Cardiac muscle cell (in vitro differentiated cells and primary cell): Measurements from ENCODE around the gene PCSK4. TPM values are rescaled to one million over a fixed set of nuclear protein-coding genes. Genes with fewer than 3 reads are reported as not detected.
"Not testable (repeated sequence)": the region's sequence is repeated elsewhere in the genome, so short reads cannot be mapped to it uniquely, and the experiment has no call there.

Experiments
- DNase-seq, 2 donors: peaks; one replicate each; pipeline versions ENCODE4 v3.0.0 to v3.0.0-alpha.2; 2010 to 2017; ENCODE audit warnings: low read depth in 1 of 2, low spot score in 1 of 2
- H3K27ac ChIP-seq: fragments of 200-600 bp; sonication (generic); 2 replicates; pipeline ENCODE4 v1.5.1; 2016
- H3K27me3 ChIP-seq: fragments of 200-600 bp; sonication (generic); 2 replicates; pipeline ENCODE4 v1.6.0; 2016; ENCODE audit warnings: control low read depth
- H3K36me3 ChIP-seq: fragments of 200-600 bp; sonication (generic); 2 replicates; pipeline ENCODE4 v1.5.1; 2016; ENCODE audit warnings: control low read depth
- H3K4me1 ChIP-seq: fragments of 200-600 bp; sonication (generic); 2 replicates; pipeline ENCODE4 v1.8.1; 2017; ENCODE audit warnings: low read depth, mild to moderate bottlenecking, mixed run types
- H3K4me3 ChIP-seq: fragments of 200-600 bp; sonication (generic); 2 replicates; pipeline ENCODE4 v1.5.1; 2016; ENCODE audit warnings: mild to moderate bottlenecking
- H3K9me3 ChIP-seq: fragments of 200-600 bp; sonication (generic); 2 replicates; pipeline ENCODE4 v1.5.1; 2017; ENCODE audit warnings: low read depth, mild to moderate bottlenecking, control low read depth
- polyA plus RNA-seq: library from polyadenylated mRNA; unstranded; fragments of >200 nt; fragmentation: Nextera tagmentation; extraction: Ambion mirVana; gene quantifications from 2 replicates; pipeline ENCODE4 v1.2.1, GENCODE V29; 2016
- total RNA-seq: library from RNA; depleted of rRNA; stranded (reverse); fragments of >200 nt; gene quantifications from 2 replicates; pipeline ENCODE4 v1.2.3, GENCODE V29; 2016
- TF ChIP-seq, protein P1 (sequence below): IDR thresholded peaks from 2 replicates; pipeline ENCODE4 v1.5.1; 2012; ENCODE audit warnings: low read depth, mild to moderate bottlenecking, low read length

PCSK4 gene
- total and polyA plus RNA-seq, 2 experiments from 2014 or later: 9.6 to 28.6 TPM

DNA sequence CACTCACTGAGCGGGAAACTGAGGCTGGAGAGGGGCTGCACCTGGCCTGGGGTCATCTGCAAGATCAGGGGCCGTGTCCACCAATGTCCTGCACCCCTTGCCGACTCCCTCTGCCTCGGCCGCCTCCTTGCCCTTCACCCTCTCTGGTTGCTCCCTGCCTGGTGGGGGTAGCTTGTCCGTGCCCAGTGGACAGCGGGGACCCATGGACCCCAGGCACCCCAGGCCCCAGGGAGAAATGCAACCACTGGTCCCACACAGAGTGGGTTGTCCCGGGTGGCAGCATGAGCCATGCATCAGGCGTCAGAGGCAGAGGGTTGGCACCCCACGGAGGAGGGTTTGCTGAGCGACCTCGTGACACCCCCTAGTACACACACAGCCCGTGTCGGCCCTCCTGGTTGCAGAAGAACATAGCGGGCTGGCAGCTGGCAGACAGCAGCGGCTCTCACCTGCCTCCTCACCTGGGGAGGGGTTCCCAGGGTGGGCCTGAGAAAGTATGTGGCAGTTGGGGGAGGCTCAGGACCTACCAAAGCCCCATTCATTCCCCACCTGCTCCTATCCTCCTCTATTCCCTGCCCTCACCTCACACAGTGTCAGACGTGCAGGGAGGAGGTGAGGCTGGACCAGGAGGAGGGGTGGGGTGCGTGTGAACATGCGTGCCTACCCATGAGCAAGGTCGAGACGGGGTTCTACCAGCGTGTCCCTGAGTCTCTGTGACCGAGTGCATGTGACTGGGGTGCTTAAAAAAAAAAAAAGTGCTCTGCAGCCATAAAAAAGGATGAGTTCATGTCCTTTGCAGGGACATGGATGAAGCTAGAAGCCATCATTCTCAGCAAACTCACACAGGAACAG is 14.0 kb upstream of the PCSK4 start:
- H3K4me3 ChIP-seq: no peak overlapping the region
- TF ChIP-seq, protein P1, sequence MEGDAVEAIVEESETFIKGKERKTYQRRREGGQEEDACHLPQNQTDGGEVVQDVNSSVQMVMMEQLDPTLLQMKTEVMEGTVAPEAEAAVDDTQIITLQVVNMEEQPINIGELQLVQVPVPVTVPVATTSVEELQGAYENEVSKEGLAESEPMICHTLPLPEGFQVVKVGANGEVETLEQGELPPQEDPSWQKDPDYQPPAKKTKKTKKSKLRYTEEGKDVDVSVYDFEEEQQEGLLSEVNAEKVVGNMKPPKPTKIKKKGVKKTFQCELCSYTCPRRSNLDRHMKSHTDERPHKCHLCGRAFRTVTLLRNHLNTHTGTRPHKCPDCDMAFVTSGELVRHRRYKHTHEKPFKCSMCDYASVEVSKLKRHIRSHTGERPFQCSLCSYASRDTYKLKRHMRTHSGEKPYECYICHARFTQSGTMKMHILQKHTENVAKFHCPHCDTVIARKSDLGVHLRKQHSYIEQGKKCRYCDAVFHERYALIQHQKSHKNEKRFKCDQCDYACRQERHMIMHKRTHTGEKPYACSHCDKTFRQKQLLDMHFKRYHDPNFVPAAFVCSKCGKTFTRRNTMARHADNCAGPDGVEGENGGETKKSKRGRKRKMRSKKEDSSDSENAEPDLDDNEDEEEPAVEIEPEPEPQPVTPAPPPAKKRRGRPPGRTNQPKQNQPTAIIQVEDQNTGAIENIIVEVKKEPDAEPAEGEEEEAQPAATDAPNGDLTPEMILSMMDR: no peak
- H3K27ac ChIP-seq: no peak overlapping the region
- no peak for DNase-seq
- peaks cover 18% of the 10 kb centered on the region for H3K27me3 ChIP-seq
- no peaks in the 10 kb centered on the region for H3K9me3 ChIP-seq
- no peaks in the 10 kb centered on the region for H3K4me1 ChIP-seq
- H3K36me3 ChIP-seq: no peaks in the 10 kb centered on the region

DNA sequence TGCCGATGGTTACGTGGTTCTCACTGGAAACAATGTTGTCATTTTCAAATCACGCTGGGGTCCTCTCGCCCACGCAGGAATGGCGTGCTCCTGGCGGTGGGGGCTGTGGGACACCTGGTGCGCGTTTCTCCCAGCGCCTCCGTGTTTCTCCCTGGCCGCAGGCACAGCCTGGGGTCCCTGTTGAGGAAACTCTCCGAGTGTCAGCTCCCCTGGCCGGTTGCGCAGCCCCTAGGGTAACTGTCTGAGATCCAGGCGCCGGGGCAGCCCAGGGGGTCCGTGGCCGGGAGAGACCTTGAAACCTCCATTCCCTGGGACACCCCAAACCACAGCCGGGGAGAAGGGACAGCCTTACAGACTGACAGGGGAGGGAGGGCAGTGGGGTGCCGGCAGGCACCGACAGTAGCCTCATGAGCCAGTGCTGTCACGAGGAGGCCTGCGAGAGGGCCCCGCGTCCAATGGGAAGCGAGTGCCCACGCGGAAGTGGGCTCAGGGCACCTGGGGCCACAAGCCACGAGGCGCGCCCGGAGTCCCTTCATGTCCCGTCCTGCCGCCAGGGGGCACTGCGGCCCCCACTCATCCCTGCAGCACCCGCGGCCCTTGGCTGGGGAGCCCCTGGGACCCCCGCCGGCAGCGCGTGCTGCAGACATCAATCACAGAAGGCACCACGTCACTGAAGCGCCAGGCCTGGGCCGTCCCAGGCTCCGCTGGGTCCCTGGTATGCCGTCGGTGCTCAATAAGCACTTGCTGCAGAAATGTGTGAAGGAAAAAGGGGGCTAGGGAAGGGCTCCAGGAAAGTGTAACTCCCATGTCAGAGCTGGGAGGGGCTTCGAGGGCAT is 13.2 kb upstream of the PCSK4 start:
- H3K36me3 ChIP-seq: no peaks in the 10 kb centered on the region
- no peaks in the 10 kb centered on the region for H3K4me1 ChIP-seq
- peaks cover 18% of the 10 kb centered on the region for H3K27me3 ChIP-seq
- H3K4me3 ChIP-seq: no peak overlapping the region
- TF ChIP-seq, protein P1: peak; percentile 73
- no peaks in the 10 kb centered on the region for H3K9me3 ChIP-seq
- H3K27ac ChIP-seq: no peak overlapping the region
- DNase-seq: peak; percentile 43 to 64

DNA sequence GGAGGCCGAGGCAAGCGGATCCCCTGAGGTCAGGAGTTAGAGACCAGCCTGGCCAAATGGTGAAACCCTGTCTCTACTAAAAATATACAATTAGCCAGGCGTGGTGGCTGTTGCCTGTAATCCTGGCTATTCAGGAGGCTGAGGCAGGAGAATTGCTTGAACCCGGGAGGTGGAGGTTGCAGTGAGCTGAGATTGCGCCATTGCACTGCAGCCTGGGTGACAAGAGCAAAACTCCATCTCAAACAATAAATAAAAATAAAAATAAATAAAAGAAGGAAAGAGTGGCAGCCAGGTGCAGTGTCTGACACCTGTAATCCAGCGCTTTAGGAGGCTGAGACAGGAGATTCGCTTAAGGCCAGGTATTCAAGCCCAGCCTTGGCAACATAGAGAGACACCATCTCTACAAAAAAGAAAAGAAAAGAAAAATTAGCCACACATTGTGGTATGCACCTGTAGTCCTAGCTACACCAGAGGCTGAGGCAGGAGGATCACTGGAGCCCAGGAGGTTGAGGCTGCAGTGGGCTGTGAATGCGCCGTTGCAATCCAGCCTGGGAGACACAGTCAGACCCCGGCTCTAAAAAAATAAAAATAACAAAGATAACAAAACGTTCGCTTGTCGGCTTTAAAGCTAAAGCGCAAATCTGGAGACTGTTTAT is 12.4 kb upstream of the PCSK4 start:
- TF ChIP-seq, protein P1: no peak
- Histone ChIP-seq H3K4me3 (no peak overlapping the region), H3K36me3 (no peaks in the 10 kb centered on the region), H3K27me3 (peaks cover 18% of the 10 kb centered on the region), H3K27ac (no peak overlapping the region), H3K4me1 (no peaks in the 10 kb centered on the region), H3K9me3 (no peaks in the 10 kb centered on the region)
- no peak for DNase-seq

DNA sequence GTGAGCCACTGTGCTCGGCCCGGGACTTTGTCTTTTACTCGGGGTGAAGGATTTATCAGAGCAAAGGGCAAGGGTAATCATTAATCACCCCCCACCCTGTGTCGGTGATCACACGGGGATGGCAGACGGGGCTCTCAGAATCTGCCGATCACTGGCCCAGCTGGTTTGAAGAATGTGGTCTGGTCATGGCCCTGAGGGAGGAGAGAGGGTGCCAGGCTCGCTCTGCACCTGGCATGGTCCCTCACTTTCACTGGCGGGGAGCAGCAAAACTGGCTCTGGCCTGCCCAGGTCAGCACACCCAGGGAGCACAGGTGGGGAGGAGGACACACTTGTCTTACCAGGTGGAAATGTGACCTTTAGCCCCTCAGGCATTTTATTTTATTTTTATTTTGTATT is 11.0 kb upstream of the PCSK4 start:
- Histone ChIP-seq H3K9me3 (no peaks in the 10 kb centered on the region), H3K27ac (no peak overlapping the region), H3K27me3 (peaks cover 18% of the 10 kb centered on the region), H3K4me3 (no peak overlapping the region), H3K4me1 (no peaks in the 10 kb centered on the region), H3K36me3 (no peaks in the 10 kb centered on the region)
- no peak for DNase-seq
- TF ChIP-seq, protein P1: no peak

DNA sequence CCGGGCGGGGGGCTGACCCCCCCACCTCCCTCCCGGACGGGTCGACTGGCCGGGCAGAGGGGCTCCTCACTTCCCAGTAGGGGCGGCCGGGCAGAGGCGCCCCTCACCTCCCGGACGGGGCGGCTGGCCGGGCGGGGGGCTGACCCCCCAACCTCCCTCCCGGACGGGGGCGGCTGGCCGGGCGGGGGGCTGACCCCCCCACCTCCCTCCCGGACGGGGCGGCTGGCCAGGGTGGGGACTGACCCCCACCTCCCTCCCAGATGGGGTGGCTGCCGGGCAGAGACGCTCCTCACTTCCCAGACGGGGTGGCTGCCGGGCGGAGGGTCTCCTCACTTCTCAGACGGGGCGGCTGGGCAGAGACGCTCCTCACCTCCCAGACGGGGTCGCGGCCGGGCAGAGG is 9.1 kb upstream of the PCSK4 start:
- not testable (repeated sequence) for H3K4me1 ChIP-seq, DNase-seq, H3K36me3 ChIP-seq, H3K27ac ChIP-seq, H3K4me3 ChIP-seq, H3K9me3 ChIP-seq
- H3K27me3 ChIP-seq: peaks cover 16% of the 10 kb centered on the region
